Testis (tissue), 2 donors: Measurements from ENCODE around the gene AP1G1.

ENCODE experiments used
- POLR2A ChIP-seq: fragments of 450-650 bp; IDR thresholded peaks from one replicate; pipeline ENCODE4 v1.6.1; 2017; ENCODE audit warnings: antibody characterized with exemption, mild to moderate bottlenecking, moderate library complexity
- TF ChIP-seq, protein P1 (sequence below), 3 experiments: fragments of 450-650 bp in 2 of 3; fragments of 200-600 bp in 1 of 3; sonication (generic) in 1 of 3; IDR thresholded peaks; one replicate each; pipeline ENCODE4 v1.5.1; 2016 to 2019; ENCODE audit warnings: antibody characterized with exemption in 3 of 3, mild to moderate bottlenecking in 2 of 3, moderate library complexity in 1 of 3

DNA sequence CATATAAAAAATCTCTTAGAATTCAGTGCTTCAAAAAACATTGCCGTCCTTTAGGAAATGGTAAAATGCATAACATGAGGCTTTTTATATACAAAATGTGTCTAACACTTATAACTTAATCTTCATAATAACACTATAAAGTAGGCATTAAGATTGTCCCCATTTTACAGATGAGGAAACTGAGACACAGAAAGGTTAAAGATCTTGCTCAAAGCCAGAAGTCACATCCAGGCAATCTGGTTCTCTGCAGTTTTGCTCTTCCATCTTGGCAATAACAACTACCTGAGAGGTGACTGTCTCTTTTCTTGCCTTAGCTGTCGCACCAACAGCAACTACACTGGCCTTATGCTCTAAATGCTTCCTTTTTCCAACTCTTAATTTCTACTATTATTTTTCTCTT, 24.5 kb downstream of the AP1G1 start:
- TF ChIP-seq, protein P1, sequence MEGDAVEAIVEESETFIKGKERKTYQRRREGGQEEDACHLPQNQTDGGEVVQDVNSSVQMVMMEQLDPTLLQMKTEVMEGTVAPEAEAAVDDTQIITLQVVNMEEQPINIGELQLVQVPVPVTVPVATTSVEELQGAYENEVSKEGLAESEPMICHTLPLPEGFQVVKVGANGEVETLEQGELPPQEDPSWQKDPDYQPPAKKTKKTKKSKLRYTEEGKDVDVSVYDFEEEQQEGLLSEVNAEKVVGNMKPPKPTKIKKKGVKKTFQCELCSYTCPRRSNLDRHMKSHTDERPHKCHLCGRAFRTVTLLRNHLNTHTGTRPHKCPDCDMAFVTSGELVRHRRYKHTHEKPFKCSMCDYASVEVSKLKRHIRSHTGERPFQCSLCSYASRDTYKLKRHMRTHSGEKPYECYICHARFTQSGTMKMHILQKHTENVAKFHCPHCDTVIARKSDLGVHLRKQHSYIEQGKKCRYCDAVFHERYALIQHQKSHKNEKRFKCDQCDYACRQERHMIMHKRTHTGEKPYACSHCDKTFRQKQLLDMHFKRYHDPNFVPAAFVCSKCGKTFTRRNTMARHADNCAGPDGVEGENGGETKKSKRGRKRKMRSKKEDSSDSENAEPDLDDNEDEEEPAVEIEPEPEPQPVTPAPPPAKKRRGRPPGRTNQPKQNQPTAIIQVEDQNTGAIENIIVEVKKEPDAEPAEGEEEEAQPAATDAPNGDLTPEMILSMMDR (IDR thresholded peaks at IDR 0.05) = no peak
- no peak for TF ChIP-seq POLR2A
